NOMO-1 treated with dmso at 0.1 percent for 144 hours (cell line): Measurements from ENCODE around the gene SPATA13.

ENCODE experiments used
- DNase-seq: peaks from one replicate; lab custom pipeline; 2025; ENCODE audit not compliant: unreplicated experiment; lab: John Stamatoyannopoulos, UW

The SPATA13 gene

GRCh38 chr13:24274452-24275021 lies 114.0 kb downstream of the SPATA13 start:
- DNase-seq = no peak

- no peak for DNase-seq
These were observed 114.5 kb downstream of the SPATA13 start for GRCh38 chr13:24275041-24275440.

GRCh38 chr13:24276306-24276705 lies 115.8 kb downstream of the SPATA13 start:
- DNase-seq = peak; percentile 41

DNA sequence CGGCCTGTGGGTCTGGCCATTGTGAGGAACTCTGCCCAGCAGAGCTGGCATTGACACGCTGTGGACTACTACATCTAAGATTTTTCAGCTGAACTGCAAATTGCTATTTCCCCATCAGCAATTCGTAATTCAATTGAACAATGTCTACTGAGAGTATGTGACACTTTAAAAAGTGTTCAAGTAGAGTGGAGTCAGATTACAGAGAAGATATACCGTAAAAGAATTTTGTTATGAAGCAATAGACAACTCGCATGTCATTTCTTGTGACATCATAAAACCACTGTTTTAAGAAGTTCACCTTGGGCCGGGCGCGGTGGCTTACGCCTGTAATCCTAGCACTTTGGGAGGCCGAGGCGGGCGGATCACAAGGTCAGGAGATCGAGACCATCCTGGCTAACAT lies 116.3 kb downstream of the SPATA13 start:
- no peak for DNase-seq

DNA sequence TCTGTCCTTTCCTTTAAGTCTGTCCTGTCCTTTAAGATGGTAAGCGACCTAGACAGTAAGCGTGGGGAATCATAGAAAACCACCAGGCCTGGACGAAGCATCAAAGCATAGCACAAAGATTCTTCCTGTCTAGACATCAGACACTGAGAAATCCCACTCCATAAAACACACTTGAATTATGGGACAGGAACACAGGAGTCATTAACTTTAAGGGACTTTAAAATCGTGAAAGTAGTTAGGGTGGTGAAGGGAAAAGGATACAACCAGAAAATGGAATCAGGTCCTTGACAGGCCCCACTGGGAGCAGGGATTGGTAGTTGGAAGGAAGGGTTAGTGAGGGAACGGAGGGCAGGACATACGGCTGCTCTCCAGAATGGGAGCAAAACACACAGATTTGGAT lies 117.2 kb downstream of the SPATA13 start:
- no peak for DNase-seq

- no peak for DNase-seq
These were observed 119.0 kb downstream of the SPATA13 start for GRCh38 chr13:24279327-24280110.

GRCh38 chr13:24280720-24281119 lies 120.2 kb downstream of the SPATA13 start:
- peak; percentile 70 for DNase-seq

DNA sequence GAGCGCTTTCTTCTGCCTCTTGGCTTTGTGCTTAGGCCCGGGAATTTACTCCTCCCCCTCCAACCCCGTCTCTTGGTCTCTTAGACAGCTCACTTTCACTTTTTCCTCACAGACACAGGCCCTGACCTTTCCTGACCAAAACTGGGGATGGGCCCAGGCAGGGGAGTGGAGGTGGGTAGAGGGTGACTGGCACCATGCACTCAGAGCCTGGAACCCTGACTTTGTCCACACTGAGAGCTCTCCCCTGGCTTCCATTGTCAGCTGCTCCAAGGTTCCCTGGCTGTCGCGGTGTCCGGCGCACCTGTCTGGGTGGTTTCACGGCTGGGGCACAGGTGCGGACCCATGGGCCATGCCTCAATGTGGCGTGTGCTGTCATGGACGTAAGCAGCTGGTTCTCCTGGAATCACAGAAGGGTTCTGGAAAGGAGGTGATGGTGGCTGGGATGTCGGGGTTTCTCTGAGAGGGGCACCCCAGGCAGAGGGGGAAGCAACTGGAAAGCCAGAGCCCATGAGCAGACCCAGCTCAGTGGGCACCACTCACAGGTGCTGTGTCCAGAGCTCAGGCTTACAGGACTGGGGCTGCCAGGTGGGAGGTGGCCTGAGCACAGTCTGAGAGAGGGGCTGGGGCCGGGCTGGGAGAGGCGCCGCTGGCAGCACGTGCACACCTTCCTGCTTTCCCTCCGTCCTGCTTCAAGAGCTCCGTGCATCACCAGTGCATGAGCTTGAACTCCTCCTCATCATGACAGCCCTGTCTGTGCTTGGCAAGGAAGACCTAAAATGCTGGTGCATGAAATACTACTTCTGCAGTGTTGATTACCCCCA lies 120.9 kb downstream of the SPATA13 start:
- DNase-seq = no peak

DNA sequence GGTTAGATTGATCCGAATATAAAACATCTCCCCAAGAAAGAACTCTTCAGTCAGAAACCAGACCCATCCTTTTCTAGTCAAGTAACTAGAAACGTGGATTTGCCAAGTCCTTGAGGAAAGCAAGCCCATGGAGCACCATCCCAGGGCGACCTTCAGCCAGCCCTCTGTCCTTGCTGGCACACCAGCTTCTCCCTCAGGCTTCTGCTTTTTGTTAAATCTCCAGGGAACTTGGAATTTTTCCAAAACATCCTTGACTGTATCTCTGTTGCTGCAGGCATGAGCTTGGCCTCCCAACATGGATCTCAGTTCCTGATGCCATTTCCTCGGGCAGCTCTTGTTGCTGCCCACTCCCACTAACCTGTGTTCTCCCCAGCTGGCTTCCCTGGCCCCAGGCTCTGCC lies 121.7 kb downstream of the SPATA13 start:
- DNase-seq = no peak

- DNase-seq = no peak
These were observed 124.5 kb downstream of the SPATA13 start for GRCh38 chr13:24284889-24285565.

DNA sequence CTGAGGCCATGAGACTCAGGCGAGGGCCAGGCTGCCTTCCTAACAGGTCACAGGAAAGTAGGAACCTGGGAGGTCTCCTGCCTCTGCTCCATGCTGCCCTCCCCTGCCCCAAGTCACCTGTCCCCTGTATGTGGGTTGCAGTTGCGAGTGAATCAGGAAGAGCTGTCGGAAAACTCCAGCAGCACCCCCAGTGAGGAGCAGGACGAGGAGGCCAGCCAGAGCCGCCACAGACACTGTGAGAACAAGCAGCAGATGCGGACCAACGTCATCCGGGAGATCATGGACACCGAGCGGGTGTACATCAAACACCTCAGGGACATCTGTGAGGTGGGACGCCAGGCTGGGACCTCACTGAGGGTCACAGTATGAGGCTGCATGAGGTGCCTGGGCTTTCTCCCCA lies 126.1 kb downstream of the SPATA13 start:
- DNase-seq = no peak

DNA sequence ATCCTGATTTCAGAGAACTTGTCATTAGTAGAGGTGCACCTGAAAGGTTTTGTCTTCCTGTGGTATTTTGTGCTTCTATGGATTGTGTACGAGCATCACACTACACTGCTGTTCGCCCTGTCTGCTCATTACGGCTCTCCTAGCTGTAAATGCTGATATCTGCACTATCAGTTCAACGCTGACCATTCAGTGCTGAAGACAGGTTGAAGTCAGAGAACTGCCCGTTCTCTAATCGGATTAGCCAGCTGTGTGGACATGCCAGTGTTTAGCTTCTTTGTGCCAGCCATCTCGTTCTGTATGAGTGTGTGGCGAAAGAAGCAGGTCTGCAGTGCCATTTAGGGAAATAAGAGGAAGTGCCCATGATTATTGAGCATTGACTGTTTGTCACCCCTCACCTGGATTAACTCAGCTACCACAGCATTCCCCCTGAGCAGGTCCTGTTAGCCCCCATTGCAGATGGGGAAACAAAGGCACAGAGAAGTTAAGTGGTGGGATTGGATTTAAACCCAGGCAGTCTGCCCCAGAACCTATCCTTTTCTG lies 127.3 kb downstream of the SPATA13 start:
- DNase-seq = no peak

DNA sequence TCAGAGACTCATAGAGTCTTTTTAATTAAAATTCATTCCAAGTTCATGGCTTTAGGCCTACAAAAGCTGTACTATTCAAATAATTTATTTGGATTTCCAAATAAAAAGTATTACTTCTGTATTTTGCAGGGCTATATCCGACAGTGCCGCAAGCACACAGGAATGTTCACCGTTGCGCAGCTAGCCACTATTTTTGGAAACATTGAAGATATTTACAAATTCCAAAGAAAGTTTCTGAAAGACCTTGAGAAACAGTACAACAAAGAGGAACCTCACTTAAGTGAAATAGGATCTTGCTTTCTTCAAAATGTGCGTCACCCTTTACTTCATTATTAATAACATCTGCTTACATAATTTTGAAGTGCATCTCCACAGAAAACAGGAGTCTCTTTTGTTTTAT lies 128.3 kb downstream of the SPATA13 start:
- DNase-seq = peak; percentile 60

GRCh38 chr13:24290280-24290932 lies 129.9 kb downstream of the SPATA13 start:
- DNase-seq = no peak

GRCh38 chr13:24292481-24292880 lies 132.0 kb downstream of the SPATA13 start:
- no peak for DNase-seq

DNA sequence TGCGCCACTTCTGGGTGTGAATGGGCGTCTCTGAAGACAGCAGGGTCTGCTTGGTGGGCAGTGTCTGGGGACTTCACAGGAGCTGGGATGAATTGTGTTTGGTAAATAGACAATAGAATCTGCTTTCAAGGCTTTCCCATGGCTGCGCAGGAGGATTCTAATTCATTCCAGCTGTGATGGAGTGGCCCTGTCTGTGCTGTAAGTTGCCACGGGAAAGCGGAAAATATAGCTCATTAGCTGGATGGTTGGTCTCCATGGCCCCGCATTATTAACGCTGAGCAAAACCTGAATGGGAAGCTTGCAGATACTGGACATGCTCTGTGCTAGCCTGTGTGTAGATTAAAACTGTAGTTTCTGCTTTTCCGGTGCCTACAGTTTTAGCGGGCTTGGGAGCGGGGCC lies 133.2 kb downstream of the SPATA13 start:
- no peak for DNase-seq

DNA sequence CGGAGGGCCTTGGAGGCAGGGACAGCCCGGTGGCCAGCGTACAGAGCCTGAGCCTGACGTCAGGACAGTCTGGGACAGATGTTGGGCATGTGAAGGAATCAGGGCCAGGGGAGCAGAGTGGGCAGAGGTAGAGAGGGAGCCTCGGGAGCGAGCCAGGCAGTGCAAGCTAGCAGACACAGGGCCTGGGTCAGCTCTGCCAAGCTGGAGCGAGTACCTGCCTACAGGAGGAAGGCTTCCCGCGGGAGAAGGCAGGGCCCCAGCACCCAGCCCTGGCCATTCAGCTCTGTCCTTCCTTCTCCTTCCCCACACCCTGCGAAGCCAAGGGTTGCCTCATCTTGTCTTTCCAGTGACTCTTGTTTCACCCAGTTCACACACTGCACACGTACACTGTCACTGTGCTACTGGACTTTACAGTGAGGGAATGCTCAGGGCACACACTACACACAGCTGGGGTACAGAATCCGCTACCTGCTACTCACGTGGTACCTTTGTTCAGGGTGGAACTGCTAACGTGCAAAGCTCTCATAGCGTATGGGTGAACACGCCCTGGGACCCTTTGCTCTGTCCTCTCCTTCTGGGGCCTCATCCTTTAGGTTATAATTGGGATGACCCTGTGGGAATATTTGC lies 139.1 kb downstream of the SPATA13 start:
- no peak for DNase-seq

GRCh38 chr13:24301434-24301833 lies 140.9 kb downstream of the SPATA13 start:
- DNase-seq = no peak

GRCh38 chr13:24301911-24302310 lies 141.4 kb downstream of the SPATA13 start:
- DNase-seq = no peak

DNA sequence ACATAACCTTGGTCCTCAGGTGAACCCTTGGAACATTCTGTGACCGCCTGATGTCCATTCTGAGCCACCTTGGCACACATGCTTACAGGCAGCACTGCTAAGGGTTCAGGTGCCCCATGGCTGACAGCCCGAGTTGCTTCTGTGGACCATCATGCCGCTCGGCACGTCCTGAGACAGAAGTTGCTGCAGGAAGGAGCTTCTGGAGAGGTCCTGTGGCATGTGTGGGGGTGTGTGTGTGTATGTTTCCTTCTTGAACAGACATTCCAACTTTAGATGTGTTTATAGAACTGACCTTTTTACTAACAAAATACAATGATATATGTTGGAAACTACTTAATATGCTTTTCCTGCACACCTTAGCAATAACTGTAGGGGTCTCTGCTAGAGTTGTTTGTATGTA lies 144.1 kb downstream of the SPATA13 start:
- DNase-seq = no peak
